HepG2 (cell line): ENCODE measurements around the gene OVOL2. TPM values are rescaled to one million over a fixed set of nuclear protein-coding genes. Genes with fewer than 3 reads are reported as not detected.

Source experiments
- ATF7 ChIP-seq, 2 experiments: fragments of 450-650 bp in 1 of 2; sonication (generic) in 1 of 2; formaldehyde crosslinking in 1 of 2; IDR thresholded peaks; 2 replicates each; pipeline versions ENCODE4 v1.4.0 to v1.6.1; 2016 to 2020; ENCODE audit warnings: antibody characterized with exemption in 1 of 2, mild to moderate bottlenecking in 1 of 2, missing genetic modification reagents in 1 of 2
- CEBPB ChIP-seq: IDR thresholded peaks from 2 replicates; pipeline ENCODE4 v1.6.1; 2011; ENCODE audit warnings: low read depth, low read length, improper control_type of control experiment, borderline replicate concordance
- ELF3 ChIP-seq: IDR thresholded peaks from 2 replicates; pipeline ENCODE4 v1.6.1; 2016; ENCODE audit warnings: missing genetic modification reagents, missing compliant biosample characterization
- ELK4 ChIP-seq: sonication (generic); formaldehyde crosslinking; IDR thresholded peaks from 2 replicates; pipeline ENCODE4 v1.9.0; 2021; ENCODE audit warnings: missing genetic modification reagents, borderline replicate concordance
- HDAC1 ChIP-seq: sonication (generic); formaldehyde crosslinking; IDR thresholded peaks from 2 replicates; pipeline ENCODE4 v1.5.1; 2020; ENCODE audit warnings: mild to moderate bottlenecking, missing genetic modification reagents
- HES4 ChIP-seq: sonication (generic); formaldehyde crosslinking; IDR thresholded peaks from 2 replicates; pipeline ENCODE4 v1.9.0; 2021; ENCODE audit warnings: mild to moderate bottlenecking, missing genetic modification reagents, borderline replicate concordance
- HNF4A ChIP-seq: sonication (generic); formaldehyde crosslinking; IDR thresholded peaks from 2 replicates; pipeline ENCODE4 v1.4.0; 2020; ENCODE audit warnings: missing genetic modification reagents
- HNF4G ChIP-seq, 2 experiments: sonication (generic) in 1 of 2; formaldehyde crosslinking in 1 of 2; IDR thresholded peaks; 2 replicates each; pipeline versions ENCODE4 v1.4.0 to v1.6.1; 2011 to 2020; ENCODE audit warnings: borderline replicate concordance in 2 of 2, low read depth in 2 of 2, mild to moderate bottlenecking in 2 of 2, low read length in 1 of 2, missing genetic modification reagents in 1 of 2, moderate library complexity in 1 of 2
- NR2F6 ChIP-seq, 2 experiments: IDR thresholded peaks; 2 replicates each; pipeline ENCODE4 v1.6.1; 2016; ENCODE audit warnings: antibody characterized with exemption in 1 of 2, mild to moderate bottlenecking in 1 of 2
- PITX1 ChIP-seq: sonication (generic); formaldehyde crosslinking; IDR thresholded peaks from 2 replicates; pipeline ENCODE4 v1.5.1; 2020; ENCODE audit warnings: mild to moderate bottlenecking, missing genetic modification reagents
- REL ChIP-seq: sonication (generic); formaldehyde crosslinking; conservative IDR thresholded peaks from 2 replicates; pipeline ENCODE4 v1.8.0; 2022; ENCODE audit warnings: mild to moderate bottlenecking, missing genetic modification reagents, moderate library complexity
- RFX5 ChIP-seq: IDR thresholded peaks from 2 replicates; pipeline ENCODE4 v1.6.1; 2011; ENCODE audit warnings: low read depth, low read length, improper control_type of control experiment
- SMAD9 ChIP-seq: sonication (generic); formaldehyde crosslinking; IDR thresholded peaks from 2 replicates; pipeline ENCODE4 v1.5.1; 2020; ENCODE audit warnings: mild to moderate bottlenecking, missing genetic modification reagents
- SNAPC2 ChIP-seq: sonication (generic); formaldehyde crosslinking; IDR thresholded peaks from 2 replicates; pipeline ENCODE4 v1.8.1; 2022; ENCODE audit warnings: mild to moderate bottlenecking, missing genetic modification reagents
- SRY ChIP-seq: sonication (generic); formaldehyde crosslinking; IDR thresholded peaks from 2 replicates; pipeline ENCODE4 v1.8.0; 2022; ENCODE audit warnings: mild to moderate bottlenecking, missing genetic modification reagents
- TFDP1 ChIP-seq: IDR thresholded peaks from 2 replicates; pipeline ENCODE4 v1.6.1; 2016; ENCODE audit warnings: missing compliant biosample characterization, missing genetic modification reagents, borderline replicate concordance
- TMF1 ChIP-seq: sonication (generic); formaldehyde crosslinking; IDR thresholded peaks from 2 replicates; pipeline ENCODE4 v1.8.1; 2022; ENCODE audit warnings: low read depth, missing genetic modification reagents
- ZBTB49 ChIP-seq: sonication (generic); formaldehyde crosslinking; IDR thresholded peaks from 2 replicates; pipeline ENCODE4 v1.4.0; 2020; ENCODE audit warnings: missing genetic modification reagents, borderline replicate concordance
- ZNF230 ChIP-seq: sonication (generic); formaldehyde crosslinking; IDR thresholded peaks from 2 replicates; pipeline ENCODE4 v1.4.0; 2020; ENCODE audit warnings: mild to moderate bottlenecking, missing genetic modification reagents
- ZNF292 ChIP-seq: sonication (generic); formaldehyde crosslinking; IDR thresholded peaks from 2 replicates; pipeline ENCODE4 v1.8.1; 2022; ENCODE audit warnings: mild to moderate bottlenecking, low read depth, missing genetic modification reagents, borderline replicate concordance
- ZNF597 ChIP-seq: sonication (generic); formaldehyde crosslinking; IDR thresholded peaks from 2 replicates; pipeline ENCODE4 v1.5.0; 2020; ENCODE audit warnings: missing genetic modification reagents
- polyA plus RNA-seq, 8 experiments: library from polyadenylated mRNA; depleted of rRNA in 3 of 8; stranded (reverse) in 7 of 8; unstranded in 1 of 8; fragments of >200 nt; fragmentation: Illumina TruSeq in 4 of 8; extraction: Trizol in 4 of 8; gene quantifications; 2 replicates each; pipeline versions ENCODE4 v1.2.1 to v1.2.3, GENCODE V29; 2011 to 2016; ENCODE audit warnings: low read depth in 4 of 8, missing spikeins in 1 of 8, mixed read lengths in 1 of 8; ENCODE audit not compliant: insufficient read depth in 1 of 8
- total RNA-seq, 5 experiments: library from RNA; depleted of rRNA; stranded (reverse); fragments of >200 nt; fragmentation: Illumina TruSeq; extraction: Trizol; gene quantifications; 2 replicates each; pipeline ENCODE4 v1.2.3, GENCODE V29; 2016; ENCODE audit warnings: low read depth in 1 of 5

OVOL2 gene
- total and polyA plus RNA-seq, 2 of the 13 experiments (the other 11 are each of a cell fraction or from before 2014, with no cell fraction given) = 0.20 to 0.31 TPM

- TF ChIP-seq ELF3 (CRISPR knock-in tag) (peak; percentile 26; the same call in 1 of the 2 replicates), RFX5 (no peak), HES4 (CRISPR knock-in tag) (peak; percentile 31; the same call in 1 of the 2 replicates), ZNF230 (CRISPR knock-in tag) (no peak; the same call in 1 of the 2 replicates), SRY (CRISPR knock-in tag) (0 out of 2 replicates have a peak, but pooled peaks have one; percentile 26), ATF7 (IDR thresholded peaks at IDR 0.05) (no peak), ATF7 (CRISPR knock-in tag; IDR thresholded peaks at IDR 0.05) (0 out of 2 replicates have a peak, but pooled peaks have one; percentile 11), SMAD9 (CRISPR knock-in tag) (no peak), ZBTB49 (CRISPR knock-in tag) (no peak), NR2F6 (IDR thresholded peaks at IDR 0.05) (no peak), NR2F6 (CRISPR knock-in tag; IDR thresholded peaks at IDR 0.05) (peak; percentile 17; the same call in 1 of the 2 replicates), HNF4G (IDR thresholded peaks at IDR 0.05; ENCODE audit: borderline replicate concordance, low read depth, low read length) (peak; percentile 21; the same call in 1 of the 2 replicates), HNF4G (CRISPR knock-in tag; IDR thresholded peaks at IDR 0.05; ENCODE audit: borderline replicate concordance, low read depth) (peak; percentile 66), TFDP1 (CRISPR knock-in tag) (peak; percentile 67; the same call in 1 of the 2 replicates), CEBPB (peak; percentile 32; the same call in 1 of the 2 replicates), ZNF597 (CRISPR knock-in tag) (no peak), ZNF292 (CRISPR knock-in tag) (0 out of 2 replicates have a peak, but pooled peaks have one; percentile 18), TMF1 (CRISPR knock-in tag) (no peak), HDAC1 (CRISPR knock-in tag) (peak; percentile 41; the same call in 1 of the 2 replicates), HNF4A (CRISPR knock-in tag) (peak; percentile 92), PITX1 (CRISPR knock-in tag) (0 out of 2 replicates have a peak, but pooled peaks have one; percentile 14), REL (CRISPR knock-in tag) (0 out of 2 replicates have a peak, but pooled peaks have one; percentile 35), ELK4 (CRISPR knock-in tag) (no peak), SNAPC2 (CRISPR knock-in tag) (no peak)
Measured at GRCh38 chr20:18004384-18005031, 53.2 kb downstream of the OVOL2 start (continued).
